GM12872 (cell line): ENCODE results near the gene STIM1.

ENCODE experiments used
- TF ChIP-seq, protein P1 (sequence below): IDR thresholded peaks from 3 replicates; pipeline ENCODE4 v1.5.1; 2011; ENCODE audit warnings: low read depth, mild to moderate bottlenecking, low read length, moderate library complexity; ENCODE audit not compliant: insufficient read depth

STIM1 gene

GRCh38 chr11:4102711-4103110 lies 247.2 kb downstream of the STIM1 start:
- TF ChIP-seq, protein P1, sequence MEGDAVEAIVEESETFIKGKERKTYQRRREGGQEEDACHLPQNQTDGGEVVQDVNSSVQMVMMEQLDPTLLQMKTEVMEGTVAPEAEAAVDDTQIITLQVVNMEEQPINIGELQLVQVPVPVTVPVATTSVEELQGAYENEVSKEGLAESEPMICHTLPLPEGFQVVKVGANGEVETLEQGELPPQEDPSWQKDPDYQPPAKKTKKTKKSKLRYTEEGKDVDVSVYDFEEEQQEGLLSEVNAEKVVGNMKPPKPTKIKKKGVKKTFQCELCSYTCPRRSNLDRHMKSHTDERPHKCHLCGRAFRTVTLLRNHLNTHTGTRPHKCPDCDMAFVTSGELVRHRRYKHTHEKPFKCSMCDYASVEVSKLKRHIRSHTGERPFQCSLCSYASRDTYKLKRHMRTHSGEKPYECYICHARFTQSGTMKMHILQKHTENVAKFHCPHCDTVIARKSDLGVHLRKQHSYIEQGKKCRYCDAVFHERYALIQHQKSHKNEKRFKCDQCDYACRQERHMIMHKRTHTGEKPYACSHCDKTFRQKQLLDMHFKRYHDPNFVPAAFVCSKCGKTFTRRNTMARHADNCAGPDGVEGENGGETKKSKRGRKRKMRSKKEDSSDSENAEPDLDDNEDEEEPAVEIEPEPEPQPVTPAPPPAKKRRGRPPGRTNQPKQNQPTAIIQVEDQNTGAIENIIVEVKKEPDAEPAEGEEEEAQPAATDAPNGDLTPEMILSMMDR = no peak

DNA sequence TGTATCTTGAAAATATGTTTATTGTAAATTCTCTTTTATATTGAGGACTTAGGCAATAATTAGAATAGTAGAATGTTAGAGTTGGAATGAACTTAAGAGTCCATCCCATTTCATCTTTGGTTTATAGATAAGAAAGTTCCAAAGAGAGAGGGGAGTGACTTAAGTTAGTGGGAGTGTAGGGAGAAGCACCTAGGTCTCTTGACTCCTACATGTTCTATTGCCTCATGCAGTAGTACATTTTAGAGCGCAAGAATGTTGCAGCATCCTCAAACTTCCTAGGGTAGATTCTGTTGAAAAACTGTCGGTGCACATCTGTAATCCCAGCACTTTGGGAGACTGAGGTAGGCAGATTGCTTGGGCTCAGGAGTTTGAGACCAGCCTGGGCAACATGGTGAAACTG lies 247.8 kb downstream of the STIM1 start:
- TF ChIP-seq, protein P1 = no peak

DNA sequence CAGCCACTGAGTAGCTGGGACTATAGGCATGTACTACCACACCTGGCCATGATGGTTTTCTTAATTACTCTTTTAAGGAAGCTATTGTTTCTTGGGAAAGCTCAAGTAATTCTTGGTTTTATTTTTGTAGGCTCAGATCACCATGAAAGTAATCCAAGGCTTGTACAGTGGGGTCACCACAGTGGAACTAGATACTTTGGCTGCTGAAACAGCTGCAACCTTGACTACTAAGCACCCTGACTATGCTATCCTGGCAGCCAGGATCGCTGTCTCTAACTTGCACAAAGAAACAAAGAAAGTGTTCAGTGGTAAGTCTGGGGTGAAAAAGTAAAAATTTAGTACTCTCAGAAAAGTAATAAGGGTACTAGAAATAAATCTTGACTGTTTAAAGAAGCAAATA lies 250.5 kb downstream of the STIM1 start:
- TF ChIP-seq, protein P1 = no peak

DNA sequence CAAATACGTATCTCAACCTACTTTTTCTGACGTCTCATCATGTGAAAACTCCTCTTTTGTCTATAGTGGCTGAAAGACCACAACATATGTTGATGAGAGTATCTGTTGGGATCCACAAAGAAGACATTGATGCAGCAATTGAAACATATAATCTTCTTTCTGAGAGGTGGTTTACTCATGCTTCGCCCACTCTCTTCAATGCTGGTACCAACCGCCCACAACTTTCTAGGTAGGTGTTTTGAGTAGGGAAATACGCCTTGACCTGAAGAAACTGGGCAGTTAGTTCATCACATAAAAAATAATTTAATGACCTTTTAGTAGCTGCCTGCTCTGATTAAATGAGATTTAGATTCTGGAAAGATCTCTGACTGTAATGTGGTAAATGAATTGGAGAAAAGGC lies 256.4 kb downstream of the STIM1 start:
- TF ChIP-seq, protein P1 = no peak

GRCh38 chr11:4115128-4115527 lies 259.7 kb downstream of the STIM1 start:
- TF ChIP-seq, protein P1 = no peak

- TF ChIP-seq, protein P1 = no peak
Measured at GRCh38 chr11:4118107-4118506, 262.6 kb downstream of the STIM1 start.

DNA sequence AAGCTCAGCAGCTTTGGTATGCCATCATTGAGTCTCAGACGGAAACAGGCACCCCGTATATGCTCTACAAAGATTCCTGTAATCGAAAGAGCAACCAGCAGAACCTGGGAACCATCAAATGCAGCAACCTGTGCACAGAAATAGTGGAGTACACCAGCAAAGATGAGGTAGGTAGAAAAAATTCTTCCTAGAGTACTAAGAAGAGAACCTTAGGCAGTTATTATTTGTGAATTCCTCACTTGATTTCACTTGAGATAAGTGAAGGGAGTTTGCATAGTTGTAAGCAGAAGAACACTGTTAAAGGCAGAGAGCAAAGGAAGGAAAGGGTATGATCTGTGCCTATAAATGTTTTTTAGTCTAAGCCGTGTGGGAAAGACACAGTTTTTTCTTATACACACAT lies 267.8 kb downstream of the STIM1 start:
- TF ChIP-seq, protein P1 = no peak

DNA sequence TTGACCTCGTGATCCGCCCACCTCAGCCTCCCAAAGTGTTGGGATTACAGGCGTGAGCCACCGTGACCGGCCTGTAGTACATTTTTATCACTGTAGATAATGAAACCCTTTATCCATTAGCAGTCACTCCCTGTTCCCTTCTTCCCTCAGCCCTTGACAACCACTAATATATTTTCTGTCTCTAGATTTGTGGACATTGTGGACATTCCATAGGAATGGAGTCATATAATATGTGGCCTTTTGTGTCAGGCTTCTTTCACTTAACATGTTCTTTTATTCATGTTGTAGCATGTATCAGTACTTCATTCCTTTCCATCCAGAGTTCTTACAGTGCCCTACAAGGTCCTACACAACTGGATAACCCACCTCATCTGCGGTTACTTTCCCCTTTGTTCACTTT lies 269.7 kb downstream of the STIM1 start:
- TF ChIP-seq, protein P1 = no peak
